K562 (cell line): ENCODE data around the gene ATP6V1F. TPM values are rescaled to one million over a fixed set of nuclear protein-coding genes. Genes with fewer than 3 reads are reported as not detected.

Source experiments
- ETV1 ChIP-seq: fragments of 450-650 bp; conservative IDR thresholded peaks from 2 replicates; pipeline ENCODE4 v1.6.1; 2016; ENCODE audit warnings: missing genetic modification characterization, control low read depth, low read depth, missing compliant biosample characterization
- MBD1 ChIP-seq: fragments of 250-450 bp; sonication (Bioruptor Pico); IDR thresholded peaks from 2 replicates; pipeline ENCODE4 v1.8.0; 2022; ENCODE audit warnings: inconsistent platforms
- MGA ChIP-seq: fragments of 450-650 bp; IDR thresholded peaks from 2 replicates; pipeline ENCODE4 v1.6.1; 2016; ENCODE audit warnings: mild to moderate bottlenecking, moderate library complexity
- MTA2 ChIP-seq: fragments of 450-650 bp; IDR thresholded peaks from 2 replicates; pipeline ENCODE4 v1.6.1; 2016; ENCODE audit warnings: low read depth
- NFRKB ChIP-seq: fragments of 450-650 bp; IDR thresholded peaks from 2 replicates; pipeline ENCODE4 v1.6.1; 2016; ENCODE audit warnings: low read depth
- SMAD3 ChIP-seq: fragments of 450-650 bp; formaldehyde crosslinking; conservative IDR thresholded peaks from 2 replicates; pipeline ENCODE4 v1.4.0; 2020; ENCODE audit warnings: mild to moderate bottlenecking
- SREBF2 ChIP-seq: sonication (generic); formaldehyde crosslinking; IDR thresholded peaks from 2 replicates; pipeline ENCODE4 v1.4.0; 2020; ENCODE audit warnings: mild to moderate bottlenecking, missing genetic modification reagents
- TGIF2 ChIP-seq: sonication (generic); formaldehyde crosslinking; IDR thresholded peaks from 2 replicates; pipeline ENCODE4 v1.8.1; 2022; ENCODE audit warnings: mild to moderate bottlenecking, missing genetic modification reagents, moderate library complexity
- ZNF224 ChIP-seq: sonication (generic); formaldehyde crosslinking; IDR thresholded peaks from 2 replicates; pipeline ENCODE4 v1.8.0; 2022; ENCODE audit warnings: mild to moderate bottlenecking, missing genetic modification reagents
- polyA plus RNA-seq, 8 experiments: library from polyadenylated mRNA; depleted of rRNA in 4 of 8; stranded (reverse) in 5 of 8; unstranded in 3 of 8; fragments of >200 nt; fragmentation: Nextera tagmentation in 2 of 8; fragmentation: Illumina TruSeq in 1 of 8; extraction: Ambion mirVana in 2 of 8; extraction: Trizol in 1 of 8; gene quantifications; 2 replicates each; pipeline versions ENCODE4 v1.2.1 to v1.2.3, GENCODE V29; 2011 to 2014; ENCODE audit warnings: inconsistent platforms in 1 of 8, missing spikeins in 1 of 8
- total RNA-seq, 7 experiments: library from RNA; depleted of rRNA in 6 of 7; stranded (reverse); fragments of >200 nt in 6 of 7; fragmentation: Illumina TruSeq in 2 of 7; extraction: Trizol in 2 of 7; gene quantifications; 2 replicates each; pipeline versions ENCODE4 v1.2.1 to v1.2.3, GENCODE V29; 2011 to 2021; ENCODE audit warnings: low replicate concordance in 1 of 7

The ATP6V1F gene
- total and polyA plus RNA-seq, 9 of the 15 experiments (the other 6 are each of a cell fraction or from before 2014, with no cell fraction given): 206 to 1,123 (median 542) TPM

- TF ChIP-seq MGA (peak; percentile 43; the same call in 1 of the 2 replicates), ZNF224 (CRISPR knock-in tag) (no peak), SREBF2 (peak; percentile 72; the same call in 1 of the 2 replicates), NFRKB (peak; percentile 30; the same call in 1 of the 2 replicates), MTA2 (peak; percentile 96), SMAD3 (CRISPR knock-in tag) (no peak), MBD1 (CRISPR knock-in tag) (no peak), ETV1 (tag) (peak; percentile 56; the same call in 1 of the 2 replicates), TGIF2 (CRISPR knock-in tag) (no peak)
Observed at GRCh38 chr7:128860158-128861073, 2.2 kb upstream of the ATP6V1F start (continued).
